ENCODE data around the gene LIMS2.

Gene LIMS2

GRCh38 chr2:127623388-127624319 is 51.7 kb downstream of the LIMS2 start:
- Mint-ChIP-seq H3K27ac (no peak overlapping the region), H3K27me3 (no peaks in the 10 kb centered on the region), H3K36me3 (ENCODE audit: low read depth) (no peaks in the 10 kb centered on the region), H3K4me3 (no peak overlapping the region), H3K4me1 (ENCODE audit: low read depth) (no peaks in the 10 kb centered on the region), H3K9me3 (no peaks in the 10 kb centered on the region)

- Mint-ChIP-seq H3K4me3 (no peak overlapping the region), H3K36me3 (ENCODE audit: low read depth) (no peaks in the 10 kb centered on the region), H3K9me3 (no peaks in the 10 kb centered on the region), H3K27me3 (no peaks in the 10 kb centered on the region), H3K4me1 (ENCODE audit: low read depth) (no peaks in the 10 kb centered on the region), H3K27ac (no peak overlapping the region)
Observed at GRCh38 chr2:127622561-127623387, 52.6 kb downstream of the LIMS2 start.

GRCh38 chr2:127621981-127622431 is 53.3 kb downstream of the LIMS2 start:
- Mint-ChIP-seq H3K4me3 (no peak overlapping the region), H3K27ac (no peak overlapping the region), H3K36me3 (ENCODE audit: low read depth) (no peaks in the 10 kb centered on the region), H3K9me3 (no peaks in the 10 kb centered on the region), H3K4me1 (ENCODE audit: low read depth) (no peaks in the 10 kb centered on the region), H3K27me3 (peaks cover 2% of the 10 kb centered on the region)

- Mint-ChIP-seq H3K9me3 (no peaks in the 10 kb centered on the region), H3K4me3 (no peak overlapping the region), H3K4me1 (ENCODE audit: low read depth) (peaks cover 6% of the 10 kb centered on the region), H3K36me3 (ENCODE audit: low read depth) (no peaks in the 10 kb centered on the region), H3K27me3 (peaks cover 10% of the 10 kb centered on the region), H3K27ac (no peak overlapping the region)
Observed at GRCh38 chr2:127620866-127621265, 54.5 kb downstream of the LIMS2 start.

- Mint-ChIP-seq H3K4me3 (no peak overlapping the region), H3K27me3 (peaks cover 12% of the 10 kb centered on the region), H3K36me3 (ENCODE audit: low read depth) (no peaks in the 10 kb centered on the region), H3K4me1 (ENCODE audit: low read depth) (peaks cover 10% of the 10 kb centered on the region), H3K9me3 (no peaks in the 10 kb centered on the region), H3K27ac (no peak overlapping the region)
Observed at GRCh38 chr2:127619877-127620705, 55.2 kb downstream of the LIMS2 start.

GRCh38 chr2:127619203-127619590 is 56.1 kb downstream of the LIMS2 start:
- peaks cover 12% of the 10 kb centered on the region for H3K27me3 Mint-ChIP-seq
- H3K36me3 Mint-ChIP-seq (ENCODE audit: low read depth), result no peaks in the 10 kb centered on the region
- peaks cover 10% of the 10 kb centered on the region for H3K4me1 Mint-ChIP-seq (ENCODE audit: low read depth)
- H3K9me3 Mint-ChIP-seq, result no peaks in the 10 kb centered on the region
- H3K27ac Mint-ChIP-seq, result no peak overlapping the region
- no peak overlapping the region for H3K4me3 Mint-ChIP-seq

GRCh38 chr2:127618551-127619202 is 56.7 kb downstream of the LIMS2 start:
- H3K4me1 Mint-ChIP-seq (ENCODE audit: low read depth), result peaks cover 10% of the 10 kb centered on the region
- no peaks in the 10 kb centered on the region for H3K9me3 Mint-ChIP-seq
- no peaks in the 10 kb centered on the region for H3K36me3 Mint-ChIP-seq (ENCODE audit: low read depth)
- no peak overlapping the region for H3K4me3 Mint-ChIP-seq
- H3K27me3 Mint-ChIP-seq, result peaks cover 12% of the 10 kb centered on the region
- no peak overlapping the region for H3K27ac Mint-ChIP-seq

- no peaks in the 10 kb centered on the region for H3K36me3 Mint-ChIP-seq (ENCODE audit: low read depth)
- H3K4me3 Mint-ChIP-seq, result no peak overlapping the region
- peaks cover 10% of the 10 kb centered on the region for H3K4me1 Mint-ChIP-seq (ENCODE audit: low read depth)
- peaks cover 12% of the 10 kb centered on the region for H3K27me3 Mint-ChIP-seq
- H3K9me3 Mint-ChIP-seq, result peaks cover 3% of the 10 kb centered on the region
- no peak overlapping the region for H3K27ac Mint-ChIP-seq
Observed at GRCh38 chr2:127615511-127616166, 59.7 kb downstream of the LIMS2 start.

GRCh38 chr2:127614731-127615130 is 60.6 kb downstream of the LIMS2 start:
- Mint-ChIP-seq H3K27ac (no peak overlapping the region), H3K36me3 (ENCODE audit: low read depth) (no peaks in the 10 kb centered on the region), H3K4me3 (no peak overlapping the region), H3K27me3 (peaks cover 12% of the 10 kb centered on the region), H3K4me1 (ENCODE audit: low read depth) (peaks cover 10% of the 10 kb centered on the region), H3K9me3 (peaks cover 3% of the 10 kb centered on the region)

GRCh38 chr2:127614246-127614645 is 61.1 kb downstream of the LIMS2 start:
- Mint-ChIP-seq H3K4me1 (ENCODE audit: low read depth) (peaks cover 13% of the 10 kb centered on the region), H3K27me3 (peaks cover 12% of the 10 kb centered on the region), H3K27ac (no peak overlapping the region), H3K36me3 (ENCODE audit: low read depth) (no peaks in the 10 kb centered on the region), H3K4me3 (no peak overlapping the region), H3K9me3 (peaks cover 3% of the 10 kb centered on the region)

- Mint-ChIP-seq H3K27me3 (peaks cover 12% of the 10 kb centered on the region), H3K4me1 (ENCODE audit: low read depth) (peaks cover 13% of the 10 kb centered on the region), H3K27ac (no peak overlapping the region), H3K36me3 (ENCODE audit: low read depth) (no peaks in the 10 kb centered on the region), H3K9me3 (peaks cover 3% of the 10 kb centered on the region), H3K4me3 (no peak overlapping the region)
Observed at GRCh38 chr2:127612111-127612822, 63.1 kb downstream of the LIMS2 start.

- Mint-ChIP-seq H3K27ac (no peak overlapping the region), H3K9me3 (peaks cover 3% of the 10 kb centered on the region), H3K27me3 (peaks cover 6% of the 10 kb centered on the region), H3K36me3 (ENCODE audit: low read depth) (no peaks in the 10 kb centered on the region), H3K4me3 (no peak overlapping the region), H3K4me1 (ENCODE audit: low read depth) (peaks cover 11% of the 10 kb centered on the region)
Observed at GRCh38 chr2:127611076-127611925, 64.0 kb downstream of the LIMS2 start.
